ENCODE results near the gene SARM1. TPM values are rescaled to one million over a fixed set of nuclear protein-coding genes. Genes with fewer than 3 reads are reported as not detected.

SARM1 gene
- total and polyA plus RNA-seq, 2 of the 8 experiments (the other 6 are each of a cell fraction or from before 2014, with no cell fraction given) = 5.8 to 9.2 TPM

- no peak for TF ChIP-seq KDM5A (IDR thresholded peaks at IDR 0.05; ENCODE audit: low read length)
- no peak for TF ChIP-seq BRCA1 (IDR thresholded peaks at IDR 0.05; ENCODE audit: low read depth, low read length)
- TF ChIP-seq SP4 (IDR thresholded peaks at IDR 0.05; ENCODE audit: low read length) = no peak
Observed at GRCh38 chr17:28372945-28373274, 1.4 kb downstream of the SARM1 start (continued).

All from H1 (cell line).